Ovary (tissue), 9 donors: ENCODE measurements around the gene CCDC50. TPM values are rescaled to one million over a fixed set of nuclear protein-coding genes. Genes with fewer than 3 reads are reported as not detected.

Experiments used
- DNase-seq, 5 donors: peaks; one replicate each; pipeline ENCODE4 v3.0.0-alpha.2; 2019 to 2020
- H3K27ac ChIP-seq, 2 donors: fragments of 200-600 bp; one replicate each; pipeline versions ENCODE4 v1.5.1 to v1.8.0; 2019 to 2022
- H3K27me3 ChIP-seq: fragments of 200-600 bp; one replicate; pipeline ENCODE4 v1.8.0; 2022
- H3K36me3 ChIP-seq: fragments of 200-600 bp; sonication (generic); one replicate; pipeline ENCODE4 v1.5.1; 2019
- H3K4me1 ChIP-seq: one replicate; pipeline ENCODE4 v1.8.1; 2013; ENCODE audit warnings: mild to moderate bottlenecking, moderate library complexity; ENCODE audit not compliant: insufficient read depth
- H3K4me3 ChIP-seq: fragments of 200-600 bp; sonication (generic); one replicate; pipeline ENCODE4 v1.5.1; 2017
- H3K9me3 ChIP-seq, 2 donors: fragments of 200-600 bp in 1 of 2; sonication (generic) in 1 of 2; one replicate each; pipeline versions ENCODE4 v1.5.1 to v1.8.1; 2013 to 2019; ENCODE audit warnings: mild to moderate bottlenecking in 1 of 2, moderate library complexity in 1 of 2
- CTCF ChIP-seq, 3 donors: fragments of 450-650 bp in 2 of 3; fragments of 200-600 bp in 1 of 3; IDR thresholded peaks; one replicate each; pipeline versions ENCODE4 v1.5.1 to v1.8.0; 2016 to 2022; ENCODE audit warnings: antibody characterized with exemption in 3 of 3, mild to moderate bottlenecking in 1 of 3
- EP300 ChIP-seq: sonication (generic); formaldehyde crosslinking; IDR thresholded peaks from one replicate; pipeline ENCODE4 v1.6.1; 2017; ENCODE audit warnings: antibody characterized with exemption
- POLR2A ChIP-seq: fragments of 450-650 bp; IDR thresholded peaks from one replicate; pipeline ENCODE4 v1.6.1; 2017; ENCODE audit warnings: antibody characterized with exemption, mild to moderate bottlenecking, moderate library complexity
- WGBS, 3 donors: extraction: QIAGEN DNeasy Blood & Tissue Kit in 1 of 3; methylation state at CpG; one replicate each; pipeline versions ENCODE4 v1.1.5 to v1.1.7; 2013 to 2017; 5-methylcytosine and 5-hydroxymethylcytosine counted together
- intact Hi-C, 4 donors: fragments of 100-400 bp; cut with DNase I; formaldehyde crosslinking; loops; one replicate each; pipeline versions ENCODE4 v1.11.0 to v1.15.1; 2022 to 2023
- polyA plus RNA-seq, 2 donors: library from polyadenylated mRNA; stranded (reverse); fragments of 200-250 nt in 1 of 2; fragments of 350-450 nt in 1 of 2; fragmentation: Illumina TruSeq in 1 of 2; extraction: RNeasy Lipid Tissue Mini Kit (QIAGEN cat#74804) in 1 of 2; gene quantifications; one replicate each; pipeline ENCODE4 v1.2.3, GENCODE V29; 2013 to 2014
- total RNA-seq, 7 donors: library from RNA; depleted of rRNA in 2 of 7; stranded (reverse); fragments of >200 nt in 2 of 7; fragmentation: NEBNext Ultra II Directional in 3 of 7; extraction: Animal tissue kit (Norgen Biotek cat#: 25700) in 3 of 7; gene quantifications; one replicate each; pipeline versions ENCODE4 v1.1.0 to v1.2.4, GENCODE V29; 2016 to 2023
- donor health status: DM: no; HTN: no; CAD: no; lungs with moderate emphysema.
- donor health status: DM: no; HTN: no; CAD: no.
- donor health status: Bipolar disorder and iron deficiency.
- donor health status: DM: yes; HTN: yes; CAD: no.
- donor health status: DM: no; HTN: no; CAD: no.
- donor health status: DM: yes; HTN: yes; CAD: no.

The CCDC50 gene
- total and polyA plus RNA-seq, 9 donors: 39.6 to 85.9 (median 75.2) TPM

DNA sequence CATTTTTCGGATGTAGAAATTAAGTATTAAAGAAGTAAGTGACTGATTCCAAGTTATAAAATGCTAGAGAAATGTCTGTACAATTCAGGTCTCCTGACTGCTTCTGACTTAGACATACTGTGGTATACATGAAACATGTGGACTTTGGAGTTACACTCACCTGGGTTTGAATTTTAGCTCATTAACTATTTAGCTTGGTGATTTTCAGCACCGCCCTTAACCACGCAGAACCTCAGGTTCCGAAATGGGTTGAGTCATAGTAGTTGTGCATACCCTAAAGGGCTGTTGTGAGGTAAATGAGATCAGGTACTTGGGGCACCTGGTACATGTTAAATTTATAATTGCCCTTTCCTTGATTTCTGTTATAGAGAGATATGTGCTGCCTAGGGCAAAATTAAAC, 34.0 kb downstream of the CCDC50 start:
- H3K36me3 ChIP-seq: no peaks in the 10 kb centered on the region
- 84 to 97% (median 86%) methylated on average over 4 of the region's 4 CpGs for WGBS, 3 donors
- no peak overlapping the region for H3K27ac ChIP-seq
- intact Hi-C loops: no loop called here
- TF ChIP-seq EP300: no peak
- TF ChIP-seq POLR2A: no peak
- no peak for TF ChIP-seq CTCF (IDR thresholded peaks at IDR 0.05)
- H3K4me3 ChIP-seq: no peak overlapping the region
- H3K4me1 ChIP-seq: no peaks in the 10 kb centered on the region
- H3K27me3 ChIP-seq: no peaks in the 10 kb centered on the region
- no peaks in the 10 kb centered on the region for H3K9me3 ChIP-seq
- DNase-seq: no peak

DNA sequence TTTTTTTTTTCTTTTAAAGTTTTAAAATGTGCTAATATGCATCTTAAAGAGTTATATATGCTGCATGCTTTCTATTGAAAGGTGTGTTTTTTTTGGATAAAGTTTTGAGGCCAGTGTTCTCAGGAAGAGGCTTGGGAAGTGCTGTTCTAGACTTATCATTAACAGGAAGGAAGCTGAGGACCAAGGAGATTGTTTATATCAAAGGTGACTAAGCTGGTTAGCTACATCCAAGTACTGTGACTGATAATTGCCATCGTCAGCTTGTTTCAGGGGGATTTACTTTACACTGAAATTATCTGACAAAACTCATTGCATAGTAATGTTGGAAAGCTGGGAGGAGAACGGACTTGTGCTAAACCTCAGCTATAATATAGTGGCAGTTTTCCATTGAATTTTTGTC, 37.5 kb downstream of the CCDC50 start:
- Histone ChIP-seq H3K9me3 (no peaks in the 10 kb centered on the region), H3K4me3 (no peak overlapping the region), H3K27me3 (no peaks in the 10 kb centered on the region), H3K36me3 (no peaks in the 10 kb centered on the region), H3K27ac (no peak overlapping the region), H3K4me1 (no peaks in the 10 kb centered on the region)
- intact Hi-C loops: no loop called here
- no peak for DNase-seq
- TF ChIP-seq CTCF (IDR thresholded peaks at IDR 0.05): no peak
- TF ChIP-seq POLR2A: no peak
- no peak for TF ChIP-seq EP300
- 85 to 91% (median 86%) methylated on average over 2 of the region's 2 CpGs for WGBS, 3 donors

- H3K27me3 ChIP-seq: no peaks in the 10 kb centered on the region
- no peaks in the 10 kb centered on the region for H3K36me3 ChIP-seq
- no peaks in the 10 kb centered on the region for H3K4me1 ChIP-seq
- intact Hi-C loops: no loop called here
- H3K27ac ChIP-seq: no peak overlapping the region
- WGBS, 3 donors: 76 to 88% (median 80%) methylated on average over 5 of the region's 5 CpGs
- no peak overlapping the region for H3K4me3 ChIP-seq
- H3K9me3 ChIP-seq: no peaks in the 10 kb centered on the region
- no peak for DNase-seq
- no peak for TF ChIP-seq EP300
- no peak for TF ChIP-seq CTCF (IDR thresholded peaks at IDR 0.05)
- TF ChIP-seq POLR2A: no peak
These were observed 39.8 kb downstream of the CCDC50 start for GRCh38 chr3:191368755-191369615.

GRCh38 chr3:191369616-191370010, 40.4 kb downstream of the CCDC50 start:
- Histone ChIP-seq H3K27ac (no peak overlapping the region), H3K27me3 (no peaks in the 10 kb centered on the region), H3K4me3 (no peak overlapping the region), H3K4me1 (no peaks in the 10 kb centered on the region), H3K9me3 (no peaks in the 10 kb centered on the region), H3K36me3 (no peaks in the 10 kb centered on the region)
- intact Hi-C loops: no loop called here
- no peak for TF ChIP-seq CTCF (IDR thresholded peaks at IDR 0.05)
- TF ChIP-seq POLR2A: no peak
- TF ChIP-seq EP300: no peak
- no peak for DNase-seq
- 38 to 79% (median 66%) methylated on average over 2 of the region's 2 CpGs for WGBS, 3 donors
